Dermis blood vessel endothelial cell (primary cell): ENCODE measurements around the gene TNS3. TPM values are rescaled to one million over a fixed set of nuclear protein-coding genes. Genes with fewer than 3 reads are reported as not detected.
"Not testable (repeated sequence)": the region's sequence is repeated elsewhere in the genome, so short reads cannot be mapped to it uniquely, and the experiment has no call there.

Source experiments
- DNase-seq: peaks from one replicate; pipeline ENCODE4 v3.0.0; 2010
- total RNA-seq: library from RNA; depleted of rRNA; stranded (reverse); fragments of >200 nt; gene quantifications from 2 replicates; pipeline ENCODE4 v1.2.3, GENCODE V29; 2014

The TNS3 gene
- total RNA-seq = 11.7 and 13.6 TPM in 2 replicates

- peak; percentile 52 for DNase-seq
These were observed at the start of gene TNS3 for GRCh38 chr7:47581804-47582763. TNS3 (minus strand) TSS chr7:47582111; CDS start chr7:47439636, 142,475 bp downstream.

GRCh38 chr7:47631711-47632110, 49.8 kb upstream of the TNS3 start:
- no peak for DNase-seq

GRCh38 chr7:47627580-47628283, 45.8 kb upstream of the TNS3 start:
- DNase-seq = peak; percentile 14

- no peak for DNase-seq
These were observed 44.2 kb upstream of the TNS3 start for GRCh38 chr7:47625861-47626715.

- no peak for DNase-seq
These were observed 42.8 kb upstream of the TNS3 start for GRCh38 chr7:47624689-47625088.

GRCh38 chr7:47622946-47623640, 41.2 kb upstream of the TNS3 start:
- DNase-seq = no peak

GRCh38 chr7:47622586-47622945, 40.7 kb upstream of the TNS3 start:
- no peak for DNase-seq

- no peak for DNase-seq
These were observed 40.2 kb upstream of the TNS3 start for GRCh38 chr7:47621979-47622561.

- no peak for DNase-seq
These were observed 39.4 kb upstream of the TNS3 start for GRCh38 chr7:47621347-47621746.

- DNase-seq = no peak
These were observed 37.9 kb upstream of the TNS3 start for GRCh38 chr7:47619806-47620205.

GRCh38 chr7:47617131-47617530, 35.2 kb upstream of the TNS3 start:
- DNase-seq = no peak

- DNase-seq = no peak
These were observed 32.5 kb upstream of the TNS3 start for GRCh38 chr7:47614450-47614849.

GRCh38 chr7:47611045-47611511, 29.2 kb upstream of the TNS3 start:
- DNase-seq = peak; percentile 21

GRCh38 chr7:47610506-47611044, 28.7 kb upstream of the TNS3 start:
- no peak for DNase-seq

- no peak for DNase-seq
These were observed 28.0 kb upstream of the TNS3 start for GRCh38 chr7:47609803-47610452.

- DNase-seq = not testable (repeated sequence)
These were observed 24.7 kb upstream of the TNS3 start for GRCh38 chr7:47606593-47607046.

- no peak for DNase-seq
These were observed 24.1 kb upstream of the TNS3 start for GRCh38 chr7:47605816-47606575.

- no peak for DNase-seq
These were observed 22.6 kb upstream of the TNS3 start for GRCh38 chr7:47604496-47604890.

- not testable (repeated sequence) for DNase-seq
These were observed 21.8 kb upstream of the TNS3 start for GRCh38 chr7:47603514-47604255.
